ENCODE measurements around the gene PLA2G4E.

DNA sequence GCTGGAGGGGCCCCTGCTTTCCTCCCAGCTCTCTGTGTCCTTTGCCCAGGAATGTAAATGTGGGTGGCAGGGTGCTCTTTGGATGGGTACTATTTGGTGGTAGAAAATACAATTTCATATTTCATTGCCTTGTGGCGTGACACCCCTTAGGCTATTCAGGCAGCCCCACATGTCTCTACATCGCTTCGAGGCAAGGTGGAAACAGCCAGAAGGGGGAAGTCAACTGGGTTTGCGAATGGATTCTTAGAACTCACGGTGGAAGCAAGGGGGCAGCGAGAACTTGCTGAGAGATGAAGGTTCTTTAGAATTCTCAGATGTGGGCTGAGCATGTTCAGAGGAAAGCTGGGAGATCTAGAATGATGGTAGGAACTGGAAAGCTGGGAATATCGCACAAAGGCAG, 48.2 kb upstream of the PLA2G4E start:
- TF ChIP-seq POLR2A (IDR thresholded peaks at IDR 0.05): no peak
- TF ChIP-seq, protein P1, sequence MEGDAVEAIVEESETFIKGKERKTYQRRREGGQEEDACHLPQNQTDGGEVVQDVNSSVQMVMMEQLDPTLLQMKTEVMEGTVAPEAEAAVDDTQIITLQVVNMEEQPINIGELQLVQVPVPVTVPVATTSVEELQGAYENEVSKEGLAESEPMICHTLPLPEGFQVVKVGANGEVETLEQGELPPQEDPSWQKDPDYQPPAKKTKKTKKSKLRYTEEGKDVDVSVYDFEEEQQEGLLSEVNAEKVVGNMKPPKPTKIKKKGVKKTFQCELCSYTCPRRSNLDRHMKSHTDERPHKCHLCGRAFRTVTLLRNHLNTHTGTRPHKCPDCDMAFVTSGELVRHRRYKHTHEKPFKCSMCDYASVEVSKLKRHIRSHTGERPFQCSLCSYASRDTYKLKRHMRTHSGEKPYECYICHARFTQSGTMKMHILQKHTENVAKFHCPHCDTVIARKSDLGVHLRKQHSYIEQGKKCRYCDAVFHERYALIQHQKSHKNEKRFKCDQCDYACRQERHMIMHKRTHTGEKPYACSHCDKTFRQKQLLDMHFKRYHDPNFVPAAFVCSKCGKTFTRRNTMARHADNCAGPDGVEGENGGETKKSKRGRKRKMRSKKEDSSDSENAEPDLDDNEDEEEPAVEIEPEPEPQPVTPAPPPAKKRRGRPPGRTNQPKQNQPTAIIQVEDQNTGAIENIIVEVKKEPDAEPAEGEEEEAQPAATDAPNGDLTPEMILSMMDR (IDR thresholded peaks at IDR 0.05): no peak

Data from right lobe of liver (tissue), 4 donors.